Transverse colon (tissue), 4 donors: ENCODE data around the gene FBXO40. TPM values are rescaled to one million over a fixed set of nuclear protein-coding genes. Genes with fewer than 3 reads are reported as not detected.

Experiments used
- DNase-seq: peaks from one replicate; pipeline ENCODE4 v3.0.0-alpha.2; 2019
- H3K27ac ChIP-seq, 4 donors: fragments of 200-600 bp; sonication (generic); 2 replicates each; pipeline ENCODE4 v1.5.1; 2016 to 2018; ENCODE audit warnings: inconsistent platforms in 4 of 4
- H3K27me3 ChIP-seq: fragments of 200-600 bp; sonication (generic); 2 replicates; pipeline ENCODE4 v1.5.1; 2017; ENCODE audit warnings: inconsistent platforms
- H3K36me3 ChIP-seq, 4 donors: fragments of 200-600 bp; sonication (generic); 2 replicates each; pipeline ENCODE4 v1.5.1; 2017 to 2019; ENCODE audit warnings: inconsistent platforms in 4 of 4
- H3K4me1 ChIP-seq, 4 donors: fragments of 200-600 bp; sonication (generic); 2 replicates each; pipeline ENCODE4 v1.5.1; 2017 to 2020; ENCODE audit warnings: inconsistent platforms in 4 of 4
- H3K4me3 ChIP-seq, 4 donors: fragments of 200-600 bp; sonication (generic); 1 replicate in 1 of 4; 2 replicates in 3 of 4; pipeline versions ENCODE4 v1.5.1 to v1.6.1; 2017 to 2019; ENCODE audit warnings: inconsistent platforms in 4 of 4
- H3K9me3 ChIP-seq, 2 donors: fragments of 200-600 bp; sonication (generic); 2 replicates each; pipeline ENCODE4 v1.5.1; 2017 to 2019; ENCODE audit warnings: inconsistent platforms in 2 of 2
- CTCF ChIP-seq, 5 experiments: fragments of 200-600 bp in 3 of 5; fragments of 450-650 bp in 2 of 5; sonication (generic) in 3 of 5; IDR thresholded peaks; 1 replicate in 2 of 5; 2 replicates in 3 of 5; pipeline ENCODE4 v1.5.1; 2016 to 2017; ENCODE audit warnings: antibody characterized with exemption in 5 of 5, inconsistent platforms in 3 of 5, mild to moderate bottlenecking in 2 of 5, moderate library complexity in 1 of 5
- EP300 ChIP-seq: sonication (generic); formaldehyde crosslinking; IDR thresholded peaks from one replicate; pipeline ENCODE4 v1.6.1; 2017; ENCODE audit warnings: antibody characterized with exemption, low read depth
- POLR2A ChIP-seq: fragments of 450-650 bp; IDR thresholded peaks from one replicate; pipeline ENCODE4 v1.6.1; 2016; ENCODE audit warnings: antibody characterized with exemption, mild to moderate bottlenecking, moderate library complexity
- POLR2AphosphoS5 ChIP-seq, 3 donors: sonication (generic); formaldehyde crosslinking; IDR thresholded peaks; one replicate each; pipeline ENCODE4 v1.6.1; 2016; ENCODE audit warnings: antibody characterized with exemption in 3 of 3
- WGBS, 2 donors: methylation state at CpG; one replicate each; pipeline ENCODE4 v1.1.5; 2018; ENCODE audit warnings: low coverage in 1 of 2; 5-methylcytosine and 5-hydroxymethylcytosine counted together
- in situ Hi-C, 4 donors: fragments of 200-750 bp; cut with MboI; loops; one replicate each; pipeline versions ENCODE4 v1.15.0 to v1.15.1; 2017; ENCODE audit warnings: low sequenced_read_pairs in 3 of 4, low pct_ligation_motif_present in 1 of 4, low pct_unique_long_range_greater_than_20kb in 1 of 4
- intact Hi-C: fragments of 100-400 bp; cut with DNase I; formaldehyde crosslinking; loops from one replicate; pipeline ENCODE4 v1.15.1; 2023; ENCODE audit warnings: low total_unique reads
- total RNA-seq, 4 donors: library from RNA; depleted of rRNA; stranded (reverse); fragments of >200 nt; gene quantifications; one replicate each; pipeline ENCODE4 v1.1.0, GENCODE V29; 2016

The FBXO40 gene
- total RNA-seq, 4 donors from 2014 or later = not detected

GRCh38 chr3:121641127-121641526 lies 47.9 kb downstream of the FBXO40 start:
- Histone ChIP-seq H3K4me1 (no peaks in the 10 kb centered on the region), H3K4me3 (no peak overlapping the region), H3K27me3 (no peaks in the 10 kb centered on the region), H3K27ac (no peak overlapping the region), H3K9me3 (no peaks in the 10 kb centered on the region), H3K36me3 (peaks cover 0 to 5% (median 0%) of the 10 kb centered on the region in 4 donors)
- WGBS, 2 donors = 90 to 92% methylated on average over 2 of the region's 2 CpGs
- no peak for DNase-seq
- intact Hi-C loops = loop anchor here (5.0 kb wide), 1 partner anchor 394 kb away; no protein-coding TSS in a partner anchor
- in situ Hi-C loops = no loop called here
- TF ChIP-seq POLR2AphosphoS5 (IDR thresholded peaks at IDR 0.05) (no peak), CTCF (IDR thresholded peaks at IDR 0.05) (no peak), POLR2A (no peak), EP300 (no peak)

GRCh38 chr3:121642601-121643314 lies 49.6 kb downstream of the FBXO40 start:
- no peak for DNase-seq
- no peaks in the 10 kb centered on the region for H3K9me3 ChIP-seq
- intact Hi-C loops = loop anchor here (5.0 kb wide), 1 partner anchor 395 kb away; no protein-coding TSS in a partner anchor
- peaks cover 0 to 5% (median 0%) of the 10 kb centered on the region in 4 donors for H3K36me3 ChIP-seq
- no peak overlapping the region for H3K4me3 ChIP-seq
- TF ChIP-seq CTCF (IDR thresholded peaks at IDR 0.05) (no peak), POLR2A (no peak), POLR2AphosphoS5 (IDR thresholded peaks at IDR 0.05) (no peak), EP300 (no peak)
- H3K4me1 ChIP-seq = no peaks in the 10 kb centered on the region
- no peaks in the 10 kb centered on the region for H3K27me3 ChIP-seq
- H3K27ac ChIP-seq = no peak overlapping the region
- WGBS, 2 donors = 69 to 86% methylated on average over 6 to 9 of the region's 9 CpGs
- in situ Hi-C loops = no loop called here

GRCh38 chr3:121645054-121645453 lies 51.9 kb downstream of the FBXO40 start:
- in situ Hi-C loops (no loop called here), intact Hi-C loops (no loop called here)
- H3K27me3 ChIP-seq = no peaks in the 10 kb centered on the region
- peaks cover 0 to 5% (median 0%) of the 10 kb centered on the region in 4 donors for H3K36me3 ChIP-seq
- H3K4me1 ChIP-seq = peaks cover 0 to 7% (median 0%) of the 10 kb centered on the region in 4 donors
- no peak overlapping the region for H3K4me3 ChIP-seq
- DNase-seq = no peak
- 95% methylated on average over 5 of the region's 5 CpGs for WGBS, 2 donors
- no peaks in the 10 kb centered on the region for H3K9me3 ChIP-seq
- no peak overlapping the region for H3K27ac ChIP-seq
- no peak for TF ChIP-seq CTCF (IDR thresholded peaks at IDR 0.05)

- in situ Hi-C loops = no loop called here
Measured at GRCh38 chr3:121648219-121648958, 55.2 kb downstream of the FBXO40 start.

More at GRCh38 chr3:121648219-121648958, 55.2 kb downstream of the FBXO40 start:
- Histone ChIP-seq H3K4me3 (no peak overlapping the region), H3K27ac (no peak overlapping the region), H3K4me1 (peaks cover 0 to 7% (median 0%) of the 10 kb centered on the region in 4 donors), H3K36me3 (peaks cover 0 to 5% (median 0%) of the 10 kb centered on the region in 4 donors), H3K9me3 (no peaks in the 10 kb centered on the region), H3K27me3 (no peaks in the 10 kb centered on the region)
- WGBS, 2 donors = 74 to 80% methylated on average over 5 to 6 of the region's 6 CpGs
- no peak for DNase-seq
- TF ChIP-seq POLR2A (no peak), CTCF (IDR thresholded peaks at IDR 0.05) (no peak), EP300 (no peak), POLR2AphosphoS5 (IDR thresholded peaks at IDR 0.05) (no peak)
- intact Hi-C loops = no loop called here
